Fibroblast of lung (primary cell): ENCODE measurements around the gene CPE. TPM values are rescaled to one million over a fixed set of nuclear protein-coding genes. Genes with fewer than 3 reads are reported as not detected.
A peak's percentile ranks its signal among the peaks of the same experiment; 100 is the strongest.

Experiments used
- DNase-seq, 2 donors: peaks; one replicate each; pipeline versions ENCODE4 v3.0.0 to v3.0.0-alpha.2; 2010; ENCODE audit warnings: low read depth in 2 of 2
- H2AFZ ChIP-seq: 2 replicates; pipeline ENCODE4 v1.5.1; 2012; ENCODE audit warnings: low read length, control low read depth, inconsistent platforms
- H3K27ac ChIP-seq: 2 replicates; pipeline ENCODE4 v1.5.1; 2011; ENCODE audit warnings: low read length, control low read depth; ENCODE audit not compliant: insufficient read depth
- H3K27me3 ChIP-seq: 2 replicates; pipeline ENCODE4 v1.5.1; 2011; ENCODE audit warnings: mild to moderate bottlenecking, low read length; ENCODE audit not compliant: control insufficient read depth, insufficient read depth
- H3K36me3 ChIP-seq: 2 replicates; pipeline ENCODE4 v1.5.1; 2011; ENCODE audit warnings: low read length; ENCODE audit not compliant: control insufficient read depth, insufficient read depth
- H3K4me1 ChIP-seq: 2 replicates; pipeline ENCODE4 v1.5.1; 2011; ENCODE audit warnings: low read length; ENCODE audit not compliant: control insufficient read depth, insufficient read depth; ENCODE audit errors: extremely low read depth
- H3K4me2 ChIP-seq: 2 replicates; pipeline ENCODE4 v1.5.1; 2011; ENCODE audit warnings: low read length, control low read depth; ENCODE audit not compliant: insufficient read depth; ENCODE audit errors: extremely low read depth
- H3K4me3 ChIP-seq, 4 experiments: fragments of 200-600 bp in 1 of 4; sonication (generic) in 1 of 4; replicated peaks in 1 of 4; 2 replicates each; pipeline ENCODE4 v1.5.1; 2011 to 2016; ENCODE audit warnings: low read length in 4 of 4, low read depth in 3 of 4, mild to moderate bottlenecking in 3 of 4, control low read depth in 2 of 4, inconsistent platforms in 1 of 4, mixed read lengths in 1 of 4; ENCODE audit not compliant: insufficient read depth in 1 of 4; ENCODE audit errors: control extremely low read depth in 1 of 4
- H3K79me2 ChIP-seq: 2 replicates; pipeline ENCODE4 v1.5.1; 2012; ENCODE audit warnings: mild to moderate bottlenecking, low read length, inconsistent platforms; ENCODE audit not compliant: control insufficient read depth, insufficient read depth
- H3K9ac ChIP-seq: 2 replicates; pipeline ENCODE4 v1.5.1; 2011; ENCODE audit warnings: mild to moderate bottlenecking, low read length, control low read depth; ENCODE audit not compliant: insufficient read depth
- H3K9me3 ChIP-seq: 2 replicates; pipeline ENCODE4 v1.5.1; 2012; ENCODE audit warnings: low read depth, low read length; ENCODE audit not compliant: control insufficient read depth, insufficient read depth
- H4K20me1 ChIP-seq: 2 replicates; pipeline ENCODE4 v1.5.1; 2011; ENCODE audit warnings: low read length; ENCODE audit not compliant: control insufficient read depth, insufficient read depth; ENCODE audit errors: extremely low read depth
- EZH2 ChIP-seq: IDR thresholded peaks from 2 replicates; pipeline ENCODE4 v1.5.1; 2012; ENCODE audit warnings: low read length, control low read depth, mild to moderate bottlenecking; ENCODE audit errors: missing control alignments
- polyA plus RNA-seq, 2 donors: library from polyadenylated mRNA; depleted of rRNA in 1 of 2; stranded (reverse) in 1 of 2; unstranded in 1 of 2; fragments of >200 nt; gene quantifications; 2 replicates each; pipeline ENCODE4 v1.2.1, GENCODE V29; 2011 to 2012; ENCODE audit warnings: missing spikeins in 1 of 2
- total RNA-seq: library from RNA; depleted of rRNA; stranded (reverse); fragments of >200 nt; gene quantifications from 2 replicates; pipeline ENCODE4 v1.2.1, GENCODE V29; 2014
- TF ChIP-seq, protein P1 (sequence below), 2 donors: IDR thresholded peaks in 1 of 2; conservative IDR thresholded peaks in 1 of 2; 1 replicate in 1 of 2; 2 replicates in 1 of 2; pipeline ENCODE4 v1.5.1; 2011 to 2012; ENCODE audit warnings: low read length in 2 of 2, control low read depth in 1 of 2, inconsistent platforms in 1 of 2, low read depth in 1 of 2, mild to moderate bottlenecking in 1 of 2

The CPE gene
- total and polyA plus RNA-seq, 2 donors (not counting 1 experiment from before 2014, with no cell fraction given), result 20.2 to 51.7 TPM

DNA sequence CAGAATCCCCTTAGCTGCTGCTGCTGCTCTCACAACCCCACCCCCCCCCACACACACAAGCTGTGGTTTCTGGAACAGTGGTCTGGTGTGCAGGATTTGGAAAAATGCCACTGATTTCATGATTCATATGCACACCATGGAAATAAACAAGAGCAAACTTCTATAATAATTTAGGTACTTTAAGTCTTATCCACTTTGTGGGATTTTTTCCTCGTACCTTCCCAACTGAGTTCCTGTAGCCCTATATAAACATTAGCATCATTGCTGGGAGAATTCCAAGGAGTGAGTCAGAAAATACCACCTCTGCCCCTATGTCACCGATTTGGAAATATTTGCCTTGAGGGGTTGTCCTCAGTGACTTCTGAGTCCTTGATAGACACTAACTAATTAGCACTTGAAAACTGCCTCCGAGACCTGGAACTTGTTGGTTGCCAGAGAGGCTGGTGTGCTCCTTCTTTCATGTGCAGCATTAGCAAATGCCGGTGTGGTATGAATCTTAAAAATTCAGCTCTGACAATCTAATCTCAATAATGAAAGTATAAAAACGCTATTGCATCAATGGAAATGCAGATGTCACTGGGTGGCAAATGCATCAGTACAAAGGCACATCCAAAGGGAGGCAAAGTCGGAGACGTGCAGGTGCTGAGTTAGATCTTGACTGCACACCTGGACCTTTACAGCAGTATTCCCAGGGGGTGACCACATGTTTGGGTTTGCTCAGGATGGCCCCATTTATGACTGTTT lies 61.8 kb downstream of the CPE start:
- H2AFZ ChIP-seq, result no peak overlapping the region
- H3K79me2 ChIP-seq, result no peaks in the 10 kb centered on the region
- no peak overlapping the region for H3K27ac ChIP-seq
- H3K9me3 ChIP-seq, result no peaks in the 10 kb centered on the region
- TF ChIP-seq, protein P1, sequence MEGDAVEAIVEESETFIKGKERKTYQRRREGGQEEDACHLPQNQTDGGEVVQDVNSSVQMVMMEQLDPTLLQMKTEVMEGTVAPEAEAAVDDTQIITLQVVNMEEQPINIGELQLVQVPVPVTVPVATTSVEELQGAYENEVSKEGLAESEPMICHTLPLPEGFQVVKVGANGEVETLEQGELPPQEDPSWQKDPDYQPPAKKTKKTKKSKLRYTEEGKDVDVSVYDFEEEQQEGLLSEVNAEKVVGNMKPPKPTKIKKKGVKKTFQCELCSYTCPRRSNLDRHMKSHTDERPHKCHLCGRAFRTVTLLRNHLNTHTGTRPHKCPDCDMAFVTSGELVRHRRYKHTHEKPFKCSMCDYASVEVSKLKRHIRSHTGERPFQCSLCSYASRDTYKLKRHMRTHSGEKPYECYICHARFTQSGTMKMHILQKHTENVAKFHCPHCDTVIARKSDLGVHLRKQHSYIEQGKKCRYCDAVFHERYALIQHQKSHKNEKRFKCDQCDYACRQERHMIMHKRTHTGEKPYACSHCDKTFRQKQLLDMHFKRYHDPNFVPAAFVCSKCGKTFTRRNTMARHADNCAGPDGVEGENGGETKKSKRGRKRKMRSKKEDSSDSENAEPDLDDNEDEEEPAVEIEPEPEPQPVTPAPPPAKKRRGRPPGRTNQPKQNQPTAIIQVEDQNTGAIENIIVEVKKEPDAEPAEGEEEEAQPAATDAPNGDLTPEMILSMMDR (conservative IDR thresholded peaks at IDR 0.05 in 1 of 2, IDR thresholded peaks at IDR 0.05 in 1 of 2; ENCODE audit: low read depth in 1 of 2, low read length in 2 of 2), result no peak
- TF ChIP-seq EZH2, result no peak
- no peaks in the 10 kb centered on the region for H3K4me1 ChIP-seq
- no peaks in the 10 kb centered on the region for H3K36me3 ChIP-seq
- DNase-seq, result peak; percentile 90
- H4K20me1 ChIP-seq, result no peaks in the 10 kb centered on the region
- no peaks in the 10 kb centered on the region for H3K27me3 ChIP-seq
- peak overlapping the region in 1 of 4 experiments; percentile 36 for H3K4me3 ChIP-seq
- no peak overlapping the region for H3K9ac ChIP-seq
- H3K4me2 ChIP-seq, result peak overlapping the region; percentile 37

DNA sequence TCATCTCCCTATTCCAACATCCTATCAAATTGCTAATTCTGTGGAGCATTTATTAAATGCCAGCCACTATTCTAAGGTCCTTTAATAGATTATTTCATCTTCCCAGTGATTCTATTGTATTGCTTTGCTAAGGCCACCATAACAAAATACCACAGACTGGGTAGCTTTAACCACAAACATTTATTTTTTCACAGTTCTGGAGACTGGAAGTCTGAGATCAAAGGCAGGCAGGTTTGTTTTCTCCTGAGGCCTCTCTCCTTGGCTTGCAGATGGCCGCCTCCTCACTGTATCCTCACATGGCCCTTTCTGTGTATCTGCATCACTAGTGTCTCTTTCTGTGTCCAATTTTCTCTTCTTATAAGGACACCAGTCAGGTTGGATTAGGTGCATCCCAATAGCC lies 64.5 kb downstream of the CPE start:
- TF ChIP-seq, protein P1 (conservative IDR thresholded peaks at IDR 0.05 in 1 of 2, IDR thresholded peaks at IDR 0.05 in 1 of 2; ENCODE audit: low read depth in 1 of 2, low read length in 2 of 2), result no peak
- no peak for TF ChIP-seq EZH2
- Histone ChIP-seq H2AFZ (no peak overlapping the region), H3K79me2 (no peaks in the 10 kb centered on the region), H4K20me1 (no peaks in the 10 kb centered on the region), H3K27ac (no peak overlapping the region), H3K4me3 (no peak overlapping the region), H3K9ac (no peak overlapping the region), H3K4me2 (no peak overlapping the region), H3K4me1 (no peaks in the 10 kb centered on the region), H3K36me3 (no peaks in the 10 kb centered on the region), H3K27me3 (no peaks in the 10 kb centered on the region), H3K9me3 (no peaks in the 10 kb centered on the region)
- DNase-seq, result peak in 1 of 2 donors; percentile 65

DNA sequence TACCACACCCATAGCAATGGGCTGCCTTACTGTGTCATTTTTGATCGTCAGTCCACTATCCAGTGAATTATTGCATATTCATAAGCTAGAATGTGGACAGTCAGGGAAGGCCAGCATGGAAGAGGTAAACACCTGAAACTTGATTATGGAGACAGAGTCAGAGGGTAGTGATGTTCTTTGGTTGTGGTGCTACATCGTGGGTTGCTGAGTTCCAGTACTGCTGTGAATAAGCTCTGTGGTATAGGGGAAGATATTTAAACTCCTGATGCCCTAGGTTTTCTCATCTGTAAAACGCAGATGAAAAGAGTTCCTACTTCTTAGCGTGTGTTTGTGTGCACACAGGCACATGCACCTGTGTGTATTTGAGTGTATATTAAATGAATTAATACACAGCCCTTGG lies 69.9 kb downstream of the CPE start:
- Histone ChIP-seq H3K79me2 (no peaks in the 10 kb centered on the region), H3K27me3 (no peaks in the 10 kb centered on the region), H3K36me3 (no peaks in the 10 kb centered on the region), H3K9ac (no peak overlapping the region), H3K4me1 (no peaks in the 10 kb centered on the region), H3K4me3 (no peak overlapping the region), H4K20me1 (no peaks in the 10 kb centered on the region), H2AFZ (no peak overlapping the region), H3K4me2 (no peak overlapping the region), H3K9me3 (no peaks in the 10 kb centered on the region), H3K27ac (no peak overlapping the region)
- TF ChIP-seq EZH2, result no peak
- TF ChIP-seq, protein P1 (conservative IDR thresholded peaks at IDR 0.05 in 1 of 2, IDR thresholded peaks at IDR 0.05 in 1 of 2; ENCODE audit: low read depth in 1 of 2, low read length in 2 of 2), result no peak
- DNase-seq, result no peak
